Measurements from ENCODE around the gene MED13L. TPM values are rescaled to one million over a fixed set of nuclear protein-coding genes. Genes with fewer than 3 reads are reported as not detected.

MED13L gene
- total and polyA plus RNA-seq, 2 donors (not counting 1 experiment from before 2014, with no cell fraction given) = 20.3 to 207 TPM

DNA sequence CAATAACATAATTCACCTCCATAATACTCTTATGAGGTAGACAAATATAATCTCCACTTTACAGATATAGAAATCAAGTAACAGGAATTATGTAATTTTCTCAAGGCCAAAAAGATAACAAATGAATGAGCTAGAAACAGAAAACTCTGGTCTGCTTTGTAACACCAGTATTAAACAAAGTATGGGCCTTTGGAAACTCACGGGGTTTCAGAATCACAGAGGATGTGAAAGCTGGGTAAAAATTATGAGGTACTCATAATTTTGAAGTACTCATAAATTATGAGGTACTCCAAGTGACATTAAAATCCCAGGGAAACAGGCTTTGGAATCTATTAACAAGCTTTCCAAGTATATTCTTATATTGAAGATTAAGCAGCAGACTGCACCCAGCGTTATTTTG, 140.2 kb downstream of the MED13L start:
- Histone ChIP-seq H3K4me3 (ENCODE audit: control extremely low read depth in 1 of 5, extremely low read depth in 1 of 5, insufficient read depth in 1 of 5, low read depth in 2 of 5, low read length in 4 of 5) (no peak overlapping the region), H3K27me3 (replicated peaks in 1 of 4; ENCODE audit: control extremely low read depth in 1 of 4, control insufficient read depth in 3 of 4, insufficient read depth in 4 of 4, low read length in 3 of 4) (no peaks in the 10 kb centered on the region), H3K9ac (ENCODE audit: low read length) (no peak overlapping the region), H3K36me3 (replicated peaks in 1 of 2; ENCODE audit: control extremely low read depth in 1 of 2, control insufficient read depth in 1 of 2, extremely low read depth in 1 of 2, insufficient read depth in 2 of 2, low read length in 1 of 2) (no peaks in the 10 kb centered on the region), H4K20me1 (ENCODE audit: control insufficient read depth, insufficient read depth, low read length, poor library complexity, severe bottlenecking) (peaks cover 82% of the 10 kb centered on the region), H3K79me2 (ENCODE audit: control insufficient read depth, insufficient read depth, low read length) (peaks cover 96% of the 10 kb centered on the region), H3K9me3 (ENCODE audit: control extremely low read depth in 1 of 3, control insufficient read depth in 2 of 3, insufficient read depth in 1 of 3, low read length in 2 of 3) (no peaks in the 10 kb centered on the region), H3K27ac (ENCODE audit: low read length in 2 of 2) (no peak overlapping the region), H2AFZ (ENCODE audit: insufficient read depth, low read depth, low read length, poor library complexity, severe bottlenecking) (no peak overlapping the region), H3K4me2 (replicated peaks; ENCODE audit: low read depth, low read length, poor library complexity, severe bottlenecking) (no peak overlapping the region), H3K4me1 (ENCODE audit: control insufficient read depth in 2 of 2, insufficient read depth in 2 of 2, low read length in 2 of 2) (peaks cover 15 to 32% of the 10 kb centered on the region in 2 donors)
- Mint-ChIP-seq H3K27me3 (no peaks in the 10 kb centered on the region), H3K9me3 (ENCODE audit: insufficient read depth) (no peaks in the 10 kb centered on the region), H3K4me1 (peaks cover 74% of the 10 kb centered on the region), H3K4me3 (peak overlapping the region; percentile 13), H3K27ac (peak overlapping the region; percentile 22)
- no peak for TF ChIP-seq EZH2 (IDR thresholded peaks at IDR 0.05; ENCODE audit: borderline replicate concordance, insufficient read depth, low read depth, low read length, poor library complexity, severe bottlenecking)
- TF ChIP-seq, protein P1, sequence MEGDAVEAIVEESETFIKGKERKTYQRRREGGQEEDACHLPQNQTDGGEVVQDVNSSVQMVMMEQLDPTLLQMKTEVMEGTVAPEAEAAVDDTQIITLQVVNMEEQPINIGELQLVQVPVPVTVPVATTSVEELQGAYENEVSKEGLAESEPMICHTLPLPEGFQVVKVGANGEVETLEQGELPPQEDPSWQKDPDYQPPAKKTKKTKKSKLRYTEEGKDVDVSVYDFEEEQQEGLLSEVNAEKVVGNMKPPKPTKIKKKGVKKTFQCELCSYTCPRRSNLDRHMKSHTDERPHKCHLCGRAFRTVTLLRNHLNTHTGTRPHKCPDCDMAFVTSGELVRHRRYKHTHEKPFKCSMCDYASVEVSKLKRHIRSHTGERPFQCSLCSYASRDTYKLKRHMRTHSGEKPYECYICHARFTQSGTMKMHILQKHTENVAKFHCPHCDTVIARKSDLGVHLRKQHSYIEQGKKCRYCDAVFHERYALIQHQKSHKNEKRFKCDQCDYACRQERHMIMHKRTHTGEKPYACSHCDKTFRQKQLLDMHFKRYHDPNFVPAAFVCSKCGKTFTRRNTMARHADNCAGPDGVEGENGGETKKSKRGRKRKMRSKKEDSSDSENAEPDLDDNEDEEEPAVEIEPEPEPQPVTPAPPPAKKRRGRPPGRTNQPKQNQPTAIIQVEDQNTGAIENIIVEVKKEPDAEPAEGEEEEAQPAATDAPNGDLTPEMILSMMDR (IDR thresholded peaks at IDR 0.05) = no peak
- WGBS (ENCODE audit: insufficient coverage) = no CpG with 5 or more reads among the region's 2 CpGs
- DNase-seq (no peak), ATAC-seq (ENCODE audit: low read depth) (no peak)
- CTCF ChIA-PET = interaction anchor here (0.6 to 1.7 kb wide), 3 partner anchors 99 to 572 kb away, joined by 3 to 9 read pairs (median 4); no protein-coding TSS in a partner anchor
- POLR2A ChIA-PET = interaction anchor here (0.5 kb wide), 1 partner anchor 146 kb away, joined by 7 read pairs; no protein-coding TSS in a partner anchor
- intact Hi-C loops (cut with micrococcal nuclease) = no loop called here

DNA sequence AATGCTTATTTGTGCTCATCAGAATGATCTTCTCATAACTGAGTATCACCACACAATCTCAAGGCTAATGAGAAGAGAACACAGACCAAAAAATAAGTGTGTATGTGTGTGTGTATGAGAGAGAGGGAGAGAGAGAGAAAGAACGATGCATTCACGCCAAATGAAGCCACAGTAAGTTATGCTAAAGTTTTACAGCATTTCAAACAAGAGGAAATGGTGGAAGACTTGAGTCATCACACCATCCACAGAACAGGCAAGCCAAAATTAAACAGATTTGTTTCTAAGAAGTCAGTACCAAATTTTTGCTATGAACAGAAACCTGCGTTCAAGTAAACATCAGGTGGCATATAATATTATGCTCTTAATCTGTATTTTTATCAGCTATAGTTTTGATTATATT, 141.2 kb downstream of the MED13L start:
- H3K79me2 ChIP-seq (ENCODE audit: control insufficient read depth, insufficient read depth, low read length) = peaks cover 96% of the 10 kb centered on the region
- H3K27ac Mint-ChIP-seq = no peak overlapping the region
- peaks cover 10 to 22% of the 10 kb centered on the region in 2 donors for H3K4me1 ChIP-seq (ENCODE audit: control insufficient read depth in 2 of 2, insufficient read depth in 2 of 2, low read length in 2 of 2)
- no peak overlapping the region for H3K4me3 ChIP-seq (ENCODE audit: control extremely low read depth in 1 of 5, extremely low read depth in 1 of 5, insufficient read depth in 1 of 5, low read depth in 2 of 5, low read length in 4 of 5)
- ChIA-PET POLR2A (interaction anchor here (0.7 kb wide), 1 partner anchor 18 kb away, joined by 6 read pairs; no protein-coding TSS in a partner anchor), CTCF (interaction anchor here (2.6 kb wide), 1 partner anchor 100 kb away, joined by 6 read pairs; no protein-coding TSS in a partner anchor)
- no peaks in the 10 kb centered on the region for H3K27me3 Mint-ChIP-seq
- H3K9me3 Mint-ChIP-seq (ENCODE audit: insufficient read depth) = no peaks in the 10 kb centered on the region
- H3K36me3 ChIP-seq (replicated peaks in 1 of 2; ENCODE audit: control extremely low read depth in 1 of 2, control insufficient read depth in 1 of 2, extremely low read depth in 1 of 2, insufficient read depth in 2 of 2, low read length in 1 of 2) = no peaks in the 10 kb centered on the region
- DNase-seq = no peak
- peaks cover 81% of the 10 kb centered on the region for H4K20me1 ChIP-seq (ENCODE audit: control insufficient read depth, insufficient read depth, low read length, poor library complexity, severe bottlenecking)
- no peak overlapping the region for H2AFZ ChIP-seq (ENCODE audit: insufficient read depth, low read depth, low read length, poor library complexity, severe bottlenecking)
- no peak overlapping the region for H3K27ac ChIP-seq (ENCODE audit: low read length in 2 of 2)
- no CpG with 5 or more reads among the region's 3 CpGs for WGBS (ENCODE audit: insufficient coverage)
- intact Hi-C loops (cut with micrococcal nuclease) = no loop called here
- no peak overlapping the region for H3K4me2 ChIP-seq (replicated peaks; ENCODE audit: low read depth, low read length, poor library complexity, severe bottlenecking)
- no peak for ATAC-seq (ENCODE audit: low read depth)
- no peaks in the 10 kb centered on the region for H3K27me3 ChIP-seq (replicated peaks in 1 of 4; ENCODE audit: control extremely low read depth in 1 of 4, control insufficient read depth in 3 of 4, insufficient read depth in 4 of 4, low read length in 3 of 4)
- TF ChIP-seq, protein P1 (IDR thresholded peaks at IDR 0.05) = no peak
- no peak for TF ChIP-seq EZH2 (IDR thresholded peaks at IDR 0.05; ENCODE audit: borderline replicate concordance, insufficient read depth, low read depth, low read length, poor library complexity, severe bottlenecking)
- peaks cover 69% of the 10 kb centered on the region for H3K4me1 Mint-ChIP-seq
- H3K9me3 ChIP-seq (ENCODE audit: control extremely low read depth in 1 of 3, control insufficient read depth in 2 of 3, insufficient read depth in 1 of 3, low read length in 2 of 3) = no peaks in the 10 kb centered on the region
- H3K9ac ChIP-seq (ENCODE audit: low read length) = no peak overlapping the region
- peak overlapping the region; percentile 19 for H3K4me3 Mint-ChIP-seq

Data from B cell (primary cell).